Keratinocyte (primary cell): ENCODE measurements around the gene SYCE3. TPM values are rescaled to one million over a fixed set of nuclear protein-coding genes. Genes with fewer than 3 reads are reported as not detected.

Experiments
- DNase-seq: peaks from one replicate; pipeline ENCODE4 v3.0.0-alpha.2; 2011; ENCODE audit warnings: low read depth, missing footprints, low spot score
- FAIRE-seq: peaks from 2 replicates; lab custom pipeline; 2011; peaks lifted over from hg19 to GRCh38; lab: Jason Lieb, UNC
- H2AFZ ChIP-seq: 2 replicates; pipeline ENCODE4 v1.6.0; 2012; ENCODE audit warnings: low read length, control low read depth, inconsistent platforms; ENCODE audit not compliant: control insufficient read depth
- H3K27ac ChIP-seq: 2 replicates; pipeline ENCODE4 v1.5.1; 2011; ENCODE audit warnings: low read length; ENCODE audit not compliant: control insufficient read depth, insufficient read depth
- H3K27me3 ChIP-seq: 3 replicates; pipeline ENCODE4 v1.6.0; 2011; ENCODE audit warnings: low read length; ENCODE audit not compliant: control insufficient read depth, insufficient read depth; ENCODE audit errors: extremely low read depth
- H3K36me3 ChIP-seq, 2 experiments: 2 replicates in 1 of 2; 3 replicates in 1 of 2; pipeline ENCODE4 v1.5.1; 2011; ENCODE audit warnings: low read length in 2 of 2, mild to moderate bottlenecking in 1 of 2; ENCODE audit not compliant: control insufficient read depth in 2 of 2, insufficient read depth in 2 of 2; ENCODE audit errors: extremely low read depth in 1 of 2
- H3K4me1 ChIP-seq: 3 replicates; pipeline ENCODE4 v1.5.1; 2011; ENCODE audit warnings: low read length; ENCODE audit not compliant: control insufficient read depth, insufficient read depth; ENCODE audit errors: extremely low read depth
- H3K4me2 ChIP-seq: 3 replicates; pipeline ENCODE4 v1.6.0; 2011; ENCODE audit warnings: low read depth, low read length; ENCODE audit not compliant: control insufficient read depth, insufficient read depth; ENCODE audit errors: extremely low read depth
- H3K4me3 ChIP-seq, 3 experiments: fragments of 200-600 bp in 1 of 3; sonication (generic) in 1 of 3; 2 replicates in 2 of 3; 3 replicates in 1 of 3; pipeline ENCODE4 v1.5.1; 2011 to 2016; ENCODE audit warnings: low read length in 3 of 3, mild to moderate bottlenecking in 3 of 3, control low read depth in 2 of 3, inconsistent platforms in 1 of 3, low read depth in 1 of 3, mixed read lengths in 1 of 3, mixed run types in 1 of 3, moderate library complexity in 1 of 3; ENCODE audit not compliant: control insufficient read depth in 2 of 3, insufficient read depth in 2 of 3; ENCODE audit errors: extremely low read depth in 1 of 3
- H3K79me2 ChIP-seq: 2 replicates; pipeline ENCODE4 v1.6.0; 2012; ENCODE audit warnings: low read length; ENCODE audit not compliant: control insufficient read depth, insufficient read depth
- H3K9ac ChIP-seq: 3 replicates; pipeline ENCODE4 v1.6.0; 2011; ENCODE audit warnings: low read length; ENCODE audit not compliant: control insufficient read depth, insufficient read depth; ENCODE audit errors: extremely low read depth
- H3K9me1 ChIP-seq: 3 replicates; pipeline ENCODE4 v1.6.0; 2011; ENCODE audit warnings: low read length; ENCODE audit not compliant: control insufficient read depth, insufficient read depth; ENCODE audit errors: extremely low read depth
- H3K9me3 ChIP-seq: 2 replicates; pipeline ENCODE4 v1.5.1; 2012; ENCODE audit warnings: low read depth, low read length; ENCODE audit not compliant: control insufficient read depth
- H4K20me1 ChIP-seq: 3 replicates; pipeline ENCODE4 v1.6.0; 2011; ENCODE audit warnings: low read length; ENCODE audit not compliant: control insufficient read depth, insufficient read depth; ENCODE audit errors: extremely low read depth
- CTCF ChIP-seq, 3 experiments: IDR thresholded peaks in 1 of 3; conservative IDR thresholded peaks in 1 of 3; optimal IDR thresholded peaks in 1 of 3; 2 replicates in 2 of 3; 3 replicates in 1 of 3; pipeline versions ENCODE3 to v1.5.1; 2011; ENCODE audit warnings: low read length in 3 of 3, mild to moderate bottlenecking in 3 of 3, moderate library complexity in 2 of 3, control low read depth in 1 of 3, inconsistent platforms in 1 of 3; ENCODE audit not compliant: insufficient read depth in 2 of 3; ENCODE audit errors: extremely low read depth in 1 of 3
- EZH2 ChIP-seq: IDR thresholded peaks from one replicate; pipeline ENCODE4 v1.6.1; 2012; ENCODE audit warnings: inconsistent platforms, mild to moderate bottlenecking, low read length, moderate library complexity
- dilution Hi-C: fragments of 300-500 bp; cut with MboI; formaldehyde crosslinking; loops from one replicate; pipeline ENCODE4 v1.7.0; 2020; ENCODE audit warnings: low sequenced_read_pairs; ENCODE audit not compliant: extremely low pct_ligation_motif_present
- polyA plus RNA-seq, 5 experiments: library from polyadenylated mRNA; depleted of rRNA in 3 of 5; stranded (reverse) in 3 of 5; stranded (forward) in 1 of 5; unstranded in 1 of 5; fragments of >200 nt; gene quantifications; 1 replicate in 1 of 5; 2 replicates in 3 of 5; 3 replicates in 1 of 5; pipeline versions ENCODE4 v1.2.1 to v1.2.3, GENCODE V29; 2011 to 2012; ENCODE audit warnings: missing spikeins in 2 of 5, low read depth in 1 of 5, low replicate concordance in 1 of 5

SYCE3 gene
- polyA plus RNA-seq, 1 donor (not counting 4 experiments of a cell fraction or from before 2014, with no cell fraction given), result 0.17 TPM

- Histone ChIP-seq H3K9me1 (no peaks in the 10 kb centered on the region), H3K4me2 (no peak overlapping the region), H3K36me3 (peaks cover 22 to 33% of the 10 kb centered on the region in 2 experiments), H3K9me3 (no peaks in the 10 kb centered on the region), H3K27ac (no peak overlapping the region), H3K79me2 (peaks cover 24% of the 10 kb centered on the region), H4K20me1 (no peaks in the 10 kb centered on the region), H3K27me3 (no peaks in the 10 kb centered on the region), H3K4me3 (no peak overlapping the region), H2AFZ (no peak overlapping the region), H3K4me1 (peaks cover 16% of the 10 kb centered on the region), H3K9ac (no peak overlapping the region)
- FAIRE-seq, result no peak
- TF ChIP-seq CTCF (optimal IDR thresholded peaks at IDR 0.05 in 1 of 3, IDR thresholded peaks at IDR 0.05 in 1 of 3, conservative IDR thresholded peaks at IDR 0.05 in 1 of 3; ENCODE audit: extremely low read depth in 1 of 3, insufficient read depth in 2 of 3, low read length in 3 of 3) (no peak), EZH2 (no peak)
- DNase-seq, result no peak
- dilution Hi-C loops, result no loop called here
Measured at GRCh38 chr22:50522806-50523438, 39.8 kb downstream of the SYCE3 start.

GRCh38 chr22:50522208-50522805 is 40.4 kb downstream of the SYCE3 start:
- Histone ChIP-seq H3K36me3 (peaks cover 22 to 33% of the 10 kb centered on the region in 2 experiments), H3K9ac (no peak overlapping the region)
- dilution Hi-C loops, result no loop called here

More at GRCh38 chr22:50522208-50522805, 40.4 kb downstream of the SYCE3 start:
- Histone ChIP-seq H2AFZ (no peak overlapping the region), H3K9me1 (no peaks in the 10 kb centered on the region), H3K4me2 (no peak overlapping the region), H4K20me1 (no peaks in the 10 kb centered on the region), H3K27ac (no peak overlapping the region), H3K9me3 (no peaks in the 10 kb centered on the region), H3K4me3 (no peak overlapping the region), H3K4me1 (peaks cover 16% of the 10 kb centered on the region), H3K79me2 (peaks cover 24% of the 10 kb centered on the region), H3K27me3 (no peaks in the 10 kb centered on the region)
- FAIRE-seq, result no peak
- no peak for TF ChIP-seq EZH2
- no peak for TF ChIP-seq CTCF (optimal IDR thresholded peaks at IDR 0.05 in 1 of 3, IDR thresholded peaks at IDR 0.05 in 1 of 3, conservative IDR thresholded peaks at IDR 0.05 in 1 of 3; ENCODE audit: extremely low read depth in 1 of 3, insufficient read depth in 2 of 3, low read length in 3 of 3)
- DNase-seq, result no peak
